Breast epithelium (tissue), 4 donors: Measurements from ENCODE around the gene NAT10. TPM values are rescaled to one million over a fixed set of nuclear protein-coding genes. Genes with fewer than 3 reads are reported as not detected.

Experiments used
- DNase-seq, 2 donors: peaks; one replicate each; pipeline ENCODE4 v3.0.0-alpha.2; 2019; ENCODE audit warnings: low spot score in 2 of 2
- H3K27ac ChIP-seq, 2 donors: fragments of 200-600 bp; sonication (generic) in 1 of 2; one replicate each; pipeline ENCODE4 v1.5.1; 2016 to 2019; ENCODE audit warnings: mild to moderate bottlenecking in 1 of 2
- H3K27me3 ChIP-seq, 2 donors: fragments of 200-600 bp; sonication (generic) in 1 of 2; one replicate each; pipeline versions ENCODE4 v1.5.1 to v1.6.0; 2017 to 2019; ENCODE audit warnings: control low read depth in 1 of 2, mild to moderate bottlenecking in 1 of 2
- H3K36me3 ChIP-seq: fragments of 200-600 bp; one replicate; pipeline ENCODE4 v1.5.1; 2019
- H3K4me1 ChIP-seq, 2 donors: fragments of 200-600 bp; sonication (generic); one replicate each; pipeline ENCODE4 v1.5.1; 2016 to 2019; ENCODE audit warnings: control low read depth in 1 of 2
- H3K4me3 ChIP-seq, 3 donors: fragments of 200-600 bp; sonication (generic); 1 replicate in 2 of 3; 2 replicates in 1 of 3; pipeline ENCODE4 v1.5.1; 2016 to 2019; ENCODE audit warnings: mild to moderate bottlenecking in 3 of 3, moderate library complexity in 2 of 3
- H3K9me3 ChIP-seq, 2 donors: fragments of 200-600 bp; sonication (generic) in 1 of 2; one replicate each; pipeline ENCODE4 v1.5.1; 2016 to 2019; ENCODE audit warnings: control low read depth in 1 of 2
- POLR2A ChIP-seq: fragments of 450-650 bp; IDR thresholded peaks from one replicate; pipeline ENCODE4 v1.6.1; 2016; ENCODE audit warnings: antibody characterized with exemption, mild to moderate bottlenecking, moderate library complexity
- POLR2AphosphoS5 ChIP-seq, 3 donors: sonication (generic); formaldehyde crosslinking; IDR thresholded peaks; one replicate each; pipeline ENCODE4 v1.6.1; 2017; ENCODE audit warnings: antibody characterized with exemption in 3 of 3
- intact Hi-C: fragments of 100-400 bp; cut with DNase I; formaldehyde crosslinking; loops from one replicate; pipeline ENCODE4 v1.15.1; 2023; ENCODE audit warnings: low total_unique reads
- total RNA-seq, 3 donors: library from RNA; depleted of rRNA; stranded (reverse); fragments of >200 nt; gene quantifications; one replicate each; pipeline ENCODE4 v1.1.0, GENCODE V29; 2016
- TF ChIP-seq, protein P1 (sequence below), 3 donors: fragments of 450-650 bp; IDR thresholded peaks; one replicate each; pipeline ENCODE4 v1.5.1; 2016 to 2017; ENCODE audit warnings: antibody characterized with exemption in 3 of 3, mild to moderate bottlenecking in 3 of 3, moderate library complexity in 3 of 3

Gene NAT10
- total RNA-seq, 3 donors from 2014 or later = 22.6 to 41.0 (median 31.5) TPM

GRCh38 chr11:34126959-34127848 is 21.8 kb downstream of the NAT10 start:
- no peak overlapping the region for H3K27ac ChIP-seq

GRCh38 chr11:34128824-34129223 is 23.4 kb downstream of the NAT10 start:
- intact Hi-C loops = no loop called here
- no peaks in the 10 kb centered on the region for H3K27me3 ChIP-seq
- H3K36me3 ChIP-seq = peaks cover 12% of the 10 kb centered on the region
- H3K27ac ChIP-seq = no peak overlapping the region
- H3K4me1 ChIP-seq = no peaks in the 10 kb centered on the region
- no peak for DNase-seq
- H3K4me3 ChIP-seq = no peak overlapping the region
- no peaks in the 10 kb centered on the region for H3K9me3 ChIP-seq
- TF ChIP-seq POLR2A (no peak), POLR2AphosphoS5 (IDR thresholded peaks at IDR 0.05) (no peak)
- TF ChIP-seq, protein P1, sequence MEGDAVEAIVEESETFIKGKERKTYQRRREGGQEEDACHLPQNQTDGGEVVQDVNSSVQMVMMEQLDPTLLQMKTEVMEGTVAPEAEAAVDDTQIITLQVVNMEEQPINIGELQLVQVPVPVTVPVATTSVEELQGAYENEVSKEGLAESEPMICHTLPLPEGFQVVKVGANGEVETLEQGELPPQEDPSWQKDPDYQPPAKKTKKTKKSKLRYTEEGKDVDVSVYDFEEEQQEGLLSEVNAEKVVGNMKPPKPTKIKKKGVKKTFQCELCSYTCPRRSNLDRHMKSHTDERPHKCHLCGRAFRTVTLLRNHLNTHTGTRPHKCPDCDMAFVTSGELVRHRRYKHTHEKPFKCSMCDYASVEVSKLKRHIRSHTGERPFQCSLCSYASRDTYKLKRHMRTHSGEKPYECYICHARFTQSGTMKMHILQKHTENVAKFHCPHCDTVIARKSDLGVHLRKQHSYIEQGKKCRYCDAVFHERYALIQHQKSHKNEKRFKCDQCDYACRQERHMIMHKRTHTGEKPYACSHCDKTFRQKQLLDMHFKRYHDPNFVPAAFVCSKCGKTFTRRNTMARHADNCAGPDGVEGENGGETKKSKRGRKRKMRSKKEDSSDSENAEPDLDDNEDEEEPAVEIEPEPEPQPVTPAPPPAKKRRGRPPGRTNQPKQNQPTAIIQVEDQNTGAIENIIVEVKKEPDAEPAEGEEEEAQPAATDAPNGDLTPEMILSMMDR (IDR thresholded peaks at IDR 0.05) = no peak

More at GRCh38 chr11:34126959-34127848, 21.8 kb downstream of the NAT10 start:
- DNase-seq = no peak
- H3K36me3 ChIP-seq = peaks cover 12% of the 10 kb centered on the region
- H3K4me3 ChIP-seq = no peak overlapping the region
- no peaks in the 10 kb centered on the region for H3K4me1 ChIP-seq
- H3K27me3 ChIP-seq = no peaks in the 10 kb centered on the region
- H3K9me3 ChIP-seq = no peaks in the 10 kb centered on the region
- intact Hi-C loops = no loop called here
- no peak for TF ChIP-seq POLR2A
- no peak for TF ChIP-seq POLR2AphosphoS5 (IDR thresholded peaks at IDR 0.05)
- TF ChIP-seq, protein P1 (IDR thresholded peaks at IDR 0.05) = no peak

DNA sequence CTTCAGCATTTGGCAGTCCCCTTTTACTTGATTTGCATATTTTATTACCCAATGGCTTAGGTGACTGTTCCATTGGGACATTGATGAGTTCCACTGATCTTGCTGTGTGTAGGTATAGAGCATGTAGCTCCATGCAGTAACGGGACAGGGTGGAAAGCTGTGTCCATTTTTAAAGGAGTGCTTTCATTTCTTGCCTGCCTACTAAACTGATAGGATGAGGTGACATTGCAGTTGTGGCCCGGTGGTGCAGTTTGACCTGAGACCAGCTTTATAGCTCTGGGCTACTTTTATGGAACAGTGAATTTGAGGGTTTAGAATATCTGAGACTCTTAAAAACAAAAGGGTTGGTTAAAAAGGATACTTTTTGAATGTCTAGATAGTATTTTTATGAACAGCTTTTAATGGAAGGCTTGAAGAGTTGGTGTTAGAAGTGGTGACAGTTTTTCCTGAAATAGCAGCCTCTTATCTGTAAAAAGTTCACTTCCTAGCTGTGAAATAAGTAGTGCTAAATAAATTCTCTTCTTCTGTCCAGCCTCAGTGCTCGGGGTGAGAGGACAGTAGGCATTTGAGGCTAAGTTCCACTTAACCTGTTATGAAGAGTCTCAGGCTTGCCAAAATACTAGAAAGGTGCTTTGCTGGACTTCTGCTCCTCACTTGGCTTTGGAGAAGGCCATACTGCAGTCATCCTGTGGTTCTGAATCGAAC is 27.0 kb downstream of the NAT10 start:
- Histone ChIP-seq H3K27ac (no peak overlapping the region), H3K4me1 (no peaks in the 10 kb centered on the region), H3K9me3 (no peaks in the 10 kb centered on the region), H3K4me3 (no peak overlapping the region), H3K36me3 (peaks cover 4% of the 10 kb centered on the region), H3K27me3 (no peaks in the 10 kb centered on the region)
- no peak for TF ChIP-seq POLR2AphosphoS5 (IDR thresholded peaks at IDR 0.05)
- no peak for TF ChIP-seq POLR2A
- DNase-seq = no peak
- intact Hi-C loops = no loop called here

GRCh38 chr11:34134765-34135164 is 29.3 kb downstream of the NAT10 start:
- Histone ChIP-seq H3K27me3 (no peaks in the 10 kb centered on the region), H3K9me3 (no peaks in the 10 kb centered on the region), H3K36me3 (peaks cover 6% of the 10 kb centered on the region), H3K4me3 (no peak overlapping the region), H3K27ac (no peak overlapping the region), H3K4me1 (no peaks in the 10 kb centered on the region)
- no peak for TF ChIP-seq POLR2A
- TF ChIP-seq POLR2AphosphoS5 (IDR thresholded peaks at IDR 0.05) = no peak
- TF ChIP-seq, protein P1 (IDR thresholded peaks at IDR 0.05) = no peak
- intact Hi-C loops = no loop called here
- no peak for DNase-seq

DNA sequence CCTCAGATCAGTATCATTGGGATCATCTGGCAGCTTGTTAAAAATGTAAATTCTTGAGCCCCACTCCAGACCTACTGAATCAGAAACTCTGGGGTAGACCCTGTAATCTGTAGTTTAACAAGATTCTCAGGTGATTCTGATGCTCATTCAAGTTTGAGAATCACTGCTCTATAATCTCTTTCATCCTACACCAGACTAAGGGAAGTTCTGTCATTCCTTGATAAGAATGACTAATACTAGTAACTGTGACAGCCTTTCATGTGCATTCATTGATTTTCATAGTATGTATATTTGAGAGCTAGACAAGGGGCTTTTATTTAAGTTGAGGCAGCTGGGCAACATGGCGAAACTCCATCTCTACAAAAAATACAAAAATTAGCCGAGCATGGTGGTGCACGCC is 30.0 kb downstream of the NAT10 start:
- no peaks in the 10 kb centered on the region for H3K27me3 ChIP-seq
- H3K9me3 ChIP-seq = no peaks in the 10 kb centered on the region
- no peaks in the 10 kb centered on the region for H3K4me1 ChIP-seq
- intact Hi-C loops = no loop called here
- H3K27ac ChIP-seq = no peak overlapping the region
- peaks cover 13% of the 10 kb centered on the region for H3K36me3 ChIP-seq
- no peak overlapping the region for H3K4me3 ChIP-seq
- DNase-seq = no peak
- TF ChIP-seq POLR2AphosphoS5 (IDR thresholded peaks at IDR 0.05) = no peak
- TF ChIP-seq, protein P1 (IDR thresholded peaks at IDR 0.05) = no peak
- no peak for TF ChIP-seq POLR2A
